ENCODE measurements around the gene FAM3C.

FAM3C gene

DNA sequence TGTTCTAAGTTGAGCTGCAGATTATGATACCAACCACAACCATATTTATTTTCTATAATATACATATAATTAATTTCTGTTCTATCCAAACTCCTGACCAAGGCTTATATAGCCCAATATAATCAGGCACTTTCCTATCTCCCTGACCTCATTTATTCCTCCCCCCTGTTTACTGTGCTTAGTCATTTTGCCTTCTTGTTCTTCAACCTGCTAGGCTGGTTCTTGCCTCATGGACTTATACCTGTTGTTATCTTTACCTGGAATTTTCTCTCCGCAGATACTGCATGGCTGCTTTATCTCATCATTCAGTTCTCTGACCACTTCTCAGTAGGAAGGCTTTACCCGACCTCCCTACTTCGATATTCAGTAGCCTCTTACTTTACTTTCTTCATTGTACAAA lies 24.9 kb upstream of the FAM3C start:
- Histone ChIP-seq H3K4me3 (ENCODE audit: low read length in 2 of 2) (no peak overlapping the region), H3K4me1 (ENCODE audit: control insufficient read depth in 2 of 2, insufficient read depth in 1 of 2, low read depth in 1 of 2, low read length in 2 of 2) (no peaks in the 10 kb centered on the region), H3K27ac (replicated peaks; ENCODE audit: low read length) (no peak overlapping the region), H4K91ac (ENCODE audit: low read depth, low read length, poor library complexity) (no peak overlapping the region), H2AK5ac (ENCODE audit: low read depth, low read length) (no peak overlapping the region), H3K18ac (ENCODE audit: low read length) (no peak overlapping the region), H2BK120ac (ENCODE audit: low read depth, low read length) (no peak overlapping the region), H2BK12ac (ENCODE audit: low read length) (no peak overlapping the region), H3K79me1 (ENCODE audit: low read depth, low read length) (no peaks in the 10 kb centered on the region), H2AFZ (ENCODE audit: low read length) (no peak overlapping the region), H3K4me2 (ENCODE audit: insufficient read depth, low read length, poor library complexity, severe bottlenecking) (no peak overlapping the region), H3K14ac (ENCODE audit: low read length) (no peak overlapping the region), H4K8ac (ENCODE audit: low read depth, low read length) (no peak overlapping the region), H2BK5ac (ENCODE audit: low read length) (no peak overlapping the region), H3K9me3 (replicated peaks in 1 of 2; ENCODE audit: control insufficient read depth in 2 of 2, insufficient read depth in 1 of 2, low read depth in 1 of 2, low read length in 2 of 2) (no peaks in the 10 kb centered on the region), H2BK15ac (ENCODE audit: low read length) (no peak overlapping the region), H3K9ac (ENCODE audit: low read depth, low read length, poor library complexity) (no peak overlapping the region), H3K27me3 (ENCODE audit: control insufficient read depth in 3 of 3, insufficient read depth in 3 of 3, low read depth in 1 of 3, low read length in 3 of 3) (no peaks in the 10 kb centered on the region), H3K36me3 (replicated peaks in 1 of 2; ENCODE audit: control insufficient read depth in 2 of 2, insufficient read depth in 2 of 2, low read length in 2 of 2) (no peaks in the 10 kb centered on the region), H3K23ac (ENCODE audit: low read depth, low read length, poor library complexity) (no peak overlapping the region), H3K4ac (ENCODE audit: low read length) (no peak overlapping the region)
- no peak for DNase-seq (ENCODE audit: low spot score)
- no CpG with 5 or more reads among the region's 3 CpGs for WGBS, 2 donors (ENCODE audit: extremely low coverage in 2 of 2, insufficient read length in 2 of 2, insufficient replicate concordance in 1 of 2)

DNA sequence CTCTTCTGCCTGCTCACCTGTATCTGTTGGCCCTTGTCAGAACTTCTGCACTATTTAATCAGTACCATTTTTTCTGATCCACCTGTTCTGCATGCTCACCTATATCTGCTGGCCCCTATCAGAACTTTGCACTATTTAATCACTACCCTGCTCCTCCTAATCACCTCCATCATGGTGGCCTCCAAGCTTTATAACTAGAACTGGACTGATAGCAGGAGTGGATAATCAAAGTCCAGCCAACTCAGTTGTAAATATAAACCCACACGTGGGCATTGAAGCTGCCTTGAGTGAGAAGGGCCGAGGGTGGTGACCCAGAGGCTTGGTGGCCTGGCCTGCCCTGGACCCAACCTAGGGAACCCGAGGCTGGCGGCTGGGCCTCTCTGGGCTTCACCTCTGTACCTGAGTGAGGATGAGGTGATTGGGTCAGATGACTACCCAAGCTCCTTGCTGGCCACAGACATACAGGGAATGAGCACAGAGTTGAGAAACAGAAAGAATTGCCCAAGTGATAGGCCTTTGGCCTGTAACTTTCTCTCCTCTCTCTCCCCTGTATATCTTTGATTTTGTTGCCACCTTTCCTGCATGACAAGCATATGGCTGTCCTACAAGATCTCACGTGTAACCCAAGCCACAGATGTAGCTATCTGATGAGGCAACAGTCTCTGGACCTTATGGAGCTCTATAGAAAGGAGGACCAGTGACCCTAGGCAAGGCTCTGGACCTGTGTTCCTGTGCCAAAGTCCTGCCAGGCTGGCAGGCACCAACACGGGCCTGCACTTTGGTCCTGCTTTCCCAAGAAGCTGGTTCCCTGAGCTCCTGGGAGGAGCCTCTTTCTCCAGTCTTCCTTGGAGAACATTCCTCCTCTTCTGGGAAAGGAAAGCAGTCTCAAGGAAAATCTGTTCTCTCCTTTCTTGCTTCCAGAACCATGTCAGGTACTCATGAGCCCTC lies 23.4 kb upstream of the FAM3C start:
- Histone ChIP-seq H3K79me1 (ENCODE audit: low read depth, low read length) (no peaks in the 10 kb centered on the region), H3K9ac (ENCODE audit: low read depth, low read length, poor library complexity) (no peak overlapping the region), H3K9me3 (replicated peaks in 1 of 2; ENCODE audit: control insufficient read depth in 2 of 2, insufficient read depth in 1 of 2, low read depth in 1 of 2, low read length in 2 of 2) (no peaks in the 10 kb centered on the region), H2BK5ac (ENCODE audit: low read length) (no peak overlapping the region), H3K4ac (ENCODE audit: low read length) (no peak overlapping the region), H3K14ac (ENCODE audit: low read length) (no peak overlapping the region), H2BK120ac (ENCODE audit: low read depth, low read length) (no peak overlapping the region), H3K27ac (replicated peaks; ENCODE audit: low read length) (no peak overlapping the region), H3K23ac (ENCODE audit: low read depth, low read length, poor library complexity) (no peak overlapping the region), H2AK5ac (ENCODE audit: low read depth, low read length) (no peak overlapping the region), H4K91ac (ENCODE audit: low read depth, low read length, poor library complexity) (no peak overlapping the region), H3K4me1 (ENCODE audit: control insufficient read depth in 2 of 2, insufficient read depth in 1 of 2, low read depth in 1 of 2, low read length in 2 of 2) (no peaks in the 10 kb centered on the region), H4K8ac (ENCODE audit: low read depth, low read length) (no peak overlapping the region), H2BK15ac (ENCODE audit: low read length) (no peak overlapping the region), H3K4me3 (ENCODE audit: low read length in 2 of 2) (no peak overlapping the region), H2AFZ (ENCODE audit: low read length) (no peak overlapping the region), H3K18ac (ENCODE audit: low read length) (no peak overlapping the region), H3K27me3 (ENCODE audit: control insufficient read depth in 3 of 3, insufficient read depth in 3 of 3, low read depth in 1 of 3, low read length in 3 of 3) (no peaks in the 10 kb centered on the region), H2BK12ac (ENCODE audit: low read length) (no peak overlapping the region), H3K36me3 (replicated peaks in 1 of 2; ENCODE audit: control insufficient read depth in 2 of 2, insufficient read depth in 2 of 2, low read length in 2 of 2) (no peaks in the 10 kb centered on the region), H3K4me2 (ENCODE audit: insufficient read depth, low read length, poor library complexity, severe bottlenecking) (no peak overlapping the region)
- no peak for DNase-seq (ENCODE audit: low spot score)
- no CpG with 5 or more reads among the region's 6 CpGs for WGBS, 2 donors (ENCODE audit: extremely low coverage in 2 of 2, insufficient read length in 2 of 2, insufficient replicate concordance in 1 of 2)

DNA sequence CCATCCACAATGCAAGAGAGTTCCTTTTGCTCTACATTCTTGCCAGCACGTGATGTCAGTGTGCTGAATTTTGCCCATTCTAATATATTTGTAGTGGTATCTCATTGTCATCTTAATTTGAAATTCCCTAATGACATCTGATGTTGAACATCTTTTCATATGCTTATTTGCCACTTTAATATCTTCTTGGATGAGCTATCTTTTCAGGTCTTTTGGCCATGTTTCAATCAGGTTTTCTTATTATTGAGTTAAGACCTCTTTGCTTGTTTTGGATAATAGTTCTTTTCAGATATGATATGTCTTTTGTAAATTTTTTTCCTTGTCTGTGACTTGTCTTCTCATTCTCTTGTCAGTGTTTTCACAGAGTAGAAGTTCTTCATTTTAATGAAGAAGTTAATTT lies 20.4 kb upstream of the FAM3C start:
- H3K4me2 ChIP-seq (ENCODE audit: insufficient read depth, low read length, poor library complexity, severe bottlenecking): no peak overlapping the region
- H3K4me1 ChIP-seq (ENCODE audit: control insufficient read depth in 2 of 2, insufficient read depth in 1 of 2, low read depth in 1 of 2, low read length in 2 of 2): no peaks in the 10 kb centered on the region
- no peak overlapping the region for H4K8ac ChIP-seq (ENCODE audit: low read depth, low read length)
- H2AFZ ChIP-seq (ENCODE audit: low read length): no peak overlapping the region
- H3K4ac ChIP-seq (ENCODE audit: low read length): no peak overlapping the region
- H3K14ac ChIP-seq (ENCODE audit: low read length): no peak overlapping the region
- H3K9me3 ChIP-seq (replicated peaks in 1 of 2; ENCODE audit: control insufficient read depth in 2 of 2, insufficient read depth in 1 of 2, low read depth in 1 of 2, low read length in 2 of 2): no peaks in the 10 kb centered on the region
- H3K23ac ChIP-seq (ENCODE audit: low read depth, low read length, poor library complexity): no peak overlapping the region
- H3K27ac ChIP-seq (replicated peaks; ENCODE audit: low read length): no peak overlapping the region
- WGBS, 2 donors (ENCODE audit: extremely low coverage in 2 of 2, insufficient read length in 2 of 2, insufficient replicate concordance in 1 of 2): no CpG with 5 or more reads among the region's 1 CpG
- H2AK5ac ChIP-seq (ENCODE audit: low read depth, low read length): no peak overlapping the region
- peaks cover 1% of the 10 kb centered on the region for H3K79me1 ChIP-seq (ENCODE audit: low read depth, low read length)
- no peak overlapping the region for H3K18ac ChIP-seq (ENCODE audit: low read length)
- H3K4me3 ChIP-seq (ENCODE audit: low read length in 2 of 2): no peak overlapping the region
- no peak overlapping the region for H2BK5ac ChIP-seq (ENCODE audit: low read length)
- no peak overlapping the region for H4K91ac ChIP-seq (ENCODE audit: low read depth, low read length, poor library complexity)
- no peak overlapping the region for H3K9ac ChIP-seq (ENCODE audit: low read depth, low read length, poor library complexity)
- H3K36me3 ChIP-seq (replicated peaks in 1 of 2; ENCODE audit: control insufficient read depth in 2 of 2, insufficient read depth in 2 of 2, low read length in 2 of 2): no peaks in the 10 kb centered on the region
- H2BK12ac ChIP-seq (ENCODE audit: low read length): no peak overlapping the region
- no peaks in the 10 kb centered on the region for H3K27me3 ChIP-seq (ENCODE audit: control insufficient read depth in 3 of 3, insufficient read depth in 3 of 3, low read depth in 1 of 3, low read length in 3 of 3)
- DNase-seq (ENCODE audit: low spot score): no peak
- no peak overlapping the region for H2BK120ac ChIP-seq (ENCODE audit: low read depth, low read length)
- H2BK15ac ChIP-seq (ENCODE audit: low read length): no peak overlapping the region

DNA sequence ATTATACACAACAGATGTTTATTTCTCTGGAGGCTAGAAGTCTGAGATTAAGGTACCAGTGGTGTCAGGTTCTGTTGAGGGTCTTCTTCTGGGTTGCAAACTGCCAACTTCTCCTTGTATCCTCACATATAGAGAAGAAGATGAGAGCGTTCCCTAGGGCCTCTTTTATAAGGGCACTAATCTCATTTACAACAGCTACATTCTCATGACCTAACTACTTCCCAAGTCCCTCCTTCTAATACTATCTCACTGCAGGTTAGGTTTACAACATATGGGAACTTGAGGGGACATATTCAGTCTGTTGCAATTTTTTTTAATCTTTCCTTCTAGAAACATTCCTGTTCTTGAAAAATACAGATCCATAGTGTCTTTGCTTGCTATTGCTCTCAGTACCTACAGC lies 18.3 kb upstream of the FAM3C start:
- H3K4me1 ChIP-seq (ENCODE audit: control insufficient read depth in 2 of 2, insufficient read depth in 1 of 2, low read depth in 1 of 2, low read length in 2 of 2): no peaks in the 10 kb centered on the region
- no peak overlapping the region for H4K91ac ChIP-seq (ENCODE audit: low read depth, low read length, poor library complexity)
- no peak overlapping the region for H2AFZ ChIP-seq (ENCODE audit: low read length)
- H3K18ac ChIP-seq (ENCODE audit: low read length): no peak overlapping the region
- no peak overlapping the region for H3K9ac ChIP-seq (ENCODE audit: low read depth, low read length, poor library complexity)
- no peak overlapping the region for H3K14ac ChIP-seq (ENCODE audit: low read length)
- H2BK5ac ChIP-seq (ENCODE audit: low read length): no peak overlapping the region
- no peaks in the 10 kb centered on the region for H3K9me3 ChIP-seq (replicated peaks in 1 of 2; ENCODE audit: control insufficient read depth in 2 of 2, insufficient read depth in 1 of 2, low read depth in 1 of 2, low read length in 2 of 2)
- H3K23ac ChIP-seq (ENCODE audit: low read depth, low read length, poor library complexity): no peak overlapping the region
- no peak overlapping the region for H3K27ac ChIP-seq (replicated peaks; ENCODE audit: low read length)
- H3K4ac ChIP-seq (ENCODE audit: low read length): no peak overlapping the region
- DNase-seq (ENCODE audit: low spot score): no peak
- peaks cover 1% of the 10 kb centered on the region for H3K79me1 ChIP-seq (ENCODE audit: low read depth, low read length)
- no peak overlapping the region for H3K4me3 ChIP-seq (ENCODE audit: low read length in 2 of 2)
- no peak overlapping the region for H2BK120ac ChIP-seq (ENCODE audit: low read depth, low read length)
- no peak overlapping the region for H4K8ac ChIP-seq (ENCODE audit: low read depth, low read length)
- H2AK5ac ChIP-seq (ENCODE audit: low read depth, low read length): no peak overlapping the region
- no peak overlapping the region for H2BK12ac ChIP-seq (ENCODE audit: low read length)
- no peaks in the 10 kb centered on the region for H3K36me3 ChIP-seq (replicated peaks in 1 of 2; ENCODE audit: control insufficient read depth in 2 of 2, insufficient read depth in 2 of 2, low read length in 2 of 2)
- H2BK15ac ChIP-seq (ENCODE audit: low read length): no peak overlapping the region
- H3K4me2 ChIP-seq (ENCODE audit: insufficient read depth, low read length, poor library complexity, severe bottlenecking): no peak overlapping the region
- WGBS, 2 donors (ENCODE audit: extremely low coverage in 2 of 2, insufficient read length in 2 of 2, insufficient replicate concordance in 1 of 2): no CpG with 5 or more reads among the region's 1 CpG
- no peaks in the 10 kb centered on the region for H3K27me3 ChIP-seq (ENCODE audit: control insufficient read depth in 3 of 3, insufficient read depth in 3 of 3, low read depth in 1 of 3, low read length in 3 of 3)
